ENCODE data around the gene UXS1. TPM values are rescaled to one million over a fixed set of nuclear protein-coding genes. Genes with fewer than 3 reads are reported as not detected.

The UXS1 gene
- total and polyA plus RNA-seq, 9 of the 15 experiments (the other 6 are each of a cell fraction or from before 2014, with no cell fraction given): 5.8 to 25.8 (median 15.0) TPM

DNA sequence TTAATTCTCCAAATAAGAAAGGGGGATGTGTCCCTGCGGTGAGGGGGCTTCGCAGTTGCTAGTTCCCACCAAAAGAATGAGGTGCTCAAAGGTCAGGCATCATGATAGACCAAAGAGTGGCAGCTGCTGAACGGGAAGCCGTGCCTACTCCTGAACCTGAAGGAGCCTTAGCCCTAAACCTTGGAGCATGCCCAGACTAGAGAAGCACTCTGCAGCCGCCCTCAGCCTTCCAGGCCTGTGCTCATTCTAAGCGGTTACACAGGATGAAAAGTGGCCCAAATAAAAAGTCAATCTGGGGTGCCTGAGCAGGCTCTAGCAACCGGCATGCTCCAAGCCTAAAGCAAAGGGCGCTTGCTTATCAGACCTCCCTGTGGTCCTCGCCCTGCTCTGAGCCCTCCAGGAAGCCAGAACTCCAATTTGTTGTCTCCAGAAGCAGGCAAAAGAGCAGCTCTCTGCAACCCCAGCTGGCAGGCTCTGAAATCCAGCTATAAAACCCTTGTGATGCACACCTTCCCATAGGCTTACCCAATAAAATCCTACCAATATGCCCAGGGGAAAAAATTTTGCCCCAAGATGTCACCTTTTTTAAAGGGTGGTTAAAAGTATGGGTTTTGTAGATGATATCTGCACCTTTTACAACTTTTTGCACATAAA is 17.5 kb downstream of the UXS1 start (continued):
- TF ChIP-seq, protein P1, sequence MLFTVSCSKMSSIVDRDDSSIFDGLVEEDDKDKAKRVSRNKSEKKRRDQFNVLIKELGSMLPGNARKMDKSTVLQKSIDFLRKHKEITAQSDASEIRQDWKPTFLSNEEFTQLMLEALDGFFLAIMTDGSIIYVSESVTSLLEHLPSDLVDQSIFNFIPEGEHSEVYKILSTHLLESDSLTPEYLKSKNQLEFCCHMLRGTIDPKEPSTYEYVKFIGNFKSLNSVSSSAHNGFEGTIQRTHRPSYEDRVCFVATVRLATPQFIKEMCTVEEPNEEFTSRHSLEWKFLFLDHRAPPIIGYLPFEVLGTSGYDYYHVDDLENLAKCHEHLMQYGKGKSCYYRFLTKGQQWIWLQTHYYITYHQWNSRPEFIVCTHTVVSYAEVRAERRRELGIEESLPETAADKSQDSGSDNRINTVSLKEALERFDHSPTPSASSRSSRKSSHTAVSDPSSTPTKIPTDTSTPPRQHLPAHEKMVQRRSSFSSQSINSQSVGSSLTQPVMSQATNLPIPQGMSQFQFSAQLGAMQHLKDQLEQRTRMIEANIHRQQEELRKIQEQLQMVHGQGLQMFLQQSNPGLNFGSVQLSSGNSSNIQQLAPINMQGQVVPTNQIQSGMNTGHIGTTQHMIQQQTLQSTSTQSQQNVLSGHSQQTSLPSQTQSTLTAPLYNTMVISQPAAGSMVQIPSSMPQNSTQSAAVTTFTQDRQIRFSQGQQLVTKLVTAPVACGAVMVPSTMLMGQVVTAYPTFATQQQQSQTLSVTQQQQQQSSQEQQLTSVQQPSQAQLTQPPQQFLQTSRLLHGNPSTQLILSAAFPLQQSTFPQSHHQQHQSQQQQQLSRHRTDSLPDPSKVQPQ (CRISPR knock-in tag; IDR thresholded peaks at IDR 0.05; ENCODE audit: borderline replicate concordance): no peak
- no peak for TF ChIP-seq ETV5 (CRISPR knock-in tag; IDR thresholded peaks at IDR 0.05; ENCODE audit: low read depth)

DNA sequence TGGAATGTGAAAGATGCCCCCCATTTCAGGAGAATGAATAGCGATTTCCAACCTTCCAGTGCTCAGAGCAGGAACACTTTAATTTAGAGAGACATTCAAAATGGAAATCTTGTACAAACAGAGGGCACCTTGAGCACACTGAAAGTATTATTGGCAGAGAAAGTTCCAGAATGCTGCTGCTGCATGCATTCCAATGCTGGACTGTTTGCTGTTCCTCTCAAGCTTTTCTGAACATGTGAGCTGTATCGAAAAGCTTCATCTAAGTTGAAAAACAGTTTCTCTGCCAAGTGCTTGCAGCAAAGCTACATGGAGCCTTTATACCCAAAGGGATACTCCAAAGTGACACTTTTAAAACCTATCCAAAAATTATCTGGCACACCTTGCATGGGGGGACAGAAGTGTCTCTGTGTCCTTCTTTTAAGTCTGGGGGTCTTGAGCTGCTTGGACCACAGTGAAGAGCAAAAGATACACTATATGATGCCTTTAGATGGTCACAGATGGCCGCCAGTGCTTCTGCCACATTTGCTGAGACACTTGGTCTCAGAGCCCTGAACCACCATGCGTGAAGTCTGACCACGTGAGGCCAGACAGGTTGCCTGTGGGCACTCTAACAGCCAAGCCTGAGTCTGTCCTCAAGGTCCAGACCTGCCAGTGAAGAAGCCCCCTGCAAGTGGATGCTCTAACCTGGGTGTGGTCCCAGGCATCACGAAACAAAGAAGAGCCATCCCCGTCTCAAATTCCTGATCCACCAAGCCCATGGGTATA is 18.8 kb downstream of the UXS1 start:
- Histone ChIP-seq H4K20me1 (replicated peaks; ENCODE audit: control insufficient read depth, insufficient read depth, low read length) (peaks cover 13% of the 10 kb centered on the region), H3K27me3 (ENCODE audit: control insufficient read depth in 2 of 2, insufficient read depth in 2 of 2, low read length in 2 of 2) (no peaks in the 10 kb centered on the region), H3K9ac (ENCODE audit: insufficient read depth in 1 of 2, low read depth in 2 of 2, low read length in 2 of 2) (no peak overlapping the region), H3K9me3 (replicated peaks; ENCODE audit: control insufficient read depth, insufficient read depth, low read depth, low read length) (no peaks in the 10 kb centered on the region), H3K4me3 (no peak overlapping the region), H3K36me3 (ENCODE audit: control insufficient read depth, insufficient read depth, low read length) (peaks cover 12% of the 10 kb centered on the region; the same call in 2 of the 3 replicates), H2AFZ (ENCODE audit: low read depth, low read length) (no peak overlapping the region), H3K9me1 (ENCODE audit: control insufficient read depth, insufficient read depth, low read length) (no peaks in the 10 kb centered on the region), H3K27ac (ENCODE audit: extremely low read depth, low read depth, low read length) (no peak overlapping the region), H3K4me1 (replicated peaks in 1 of 2; ENCODE audit: control insufficient read depth in 2 of 2, insufficient read depth in 2 of 2, low read length in 2 of 2) (peaks cover 0 to 6% of the 10 kb centered on the region in 2 experiments; a peak in 3 of 5 replicates), H3K4me2 (ENCODE audit: insufficient read depth, low read length) (no peak overlapping the region), H3K79me2 (ENCODE audit: control insufficient read depth, insufficient read depth, low read length) (peaks cover 47% of the 10 kb centered on the region)
- 89% methylated on average over 7 of the region's 7 CpGs for WGBS (ENCODE audit: insufficient coverage, low coverage, missing lambda C conversion rate)
- FAIRE-seq: no peak
- in situ Hi-C loops (cut with MboI): no loop called here
- CTCF ChIA-PET (ENCODE audit: low intra/inter-chr PET ratio): no interaction called here
- DNase-seq (ENCODE audit: extremely low read depth in 1 of 4, low spot score in 3 of 4): no peak
- POLR2A ChIA-PET: interaction anchor here (0.6 kb wide), 1 partner anchor 958 kb away, joined by 5 read pairs; no protein-coding TSS in a partner anchor
- intact Hi-C loops (cut with micrococcal nuclease): no loop called here
- ATAC-seq: no peak
- BruUV-seq (replicated peaks): no TSS peak
- no peak for TF ChIP-seq ZSCAN29 (IDR thresholded peaks at IDR 0.05)
- TF ChIP-seq LARP7 (IDR thresholded peaks at IDR 0.05): no peak
- TF ChIP-seq RB1 (IDR thresholded peaks at IDR 0.05; ENCODE audit: low read depth): no peak
- TF ChIP-seq, protein P2, sequence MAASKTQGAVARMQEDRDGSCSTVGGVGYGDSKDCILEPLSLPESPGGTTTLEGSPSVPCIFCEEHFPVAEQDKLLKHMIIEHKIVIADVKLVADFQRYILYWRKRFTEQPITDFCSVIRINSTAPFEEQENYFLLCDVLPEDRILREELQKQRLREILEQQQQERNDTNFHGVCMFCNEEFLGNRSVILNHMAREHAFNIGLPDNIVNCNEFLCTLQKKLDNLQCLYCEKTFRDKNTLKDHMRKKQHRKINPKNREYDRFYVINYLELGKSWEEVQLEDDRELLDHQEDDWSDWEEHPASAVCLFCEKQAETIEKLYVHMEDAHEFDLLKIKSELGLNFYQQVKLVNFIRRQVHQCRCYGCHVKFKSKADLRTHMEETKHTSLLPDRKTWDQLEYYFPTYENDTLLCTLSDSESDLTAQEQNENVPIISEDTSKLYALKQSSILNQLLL (CRISPR knock-in tag; IDR thresholded peaks at IDR 0.05; ENCODE audit: borderline replicate concordance): no peak
- TF ChIP-seq FUS (optimal IDR thresholded peaks at IDR 0.05; ENCODE audit: low read depth, low read length): no peak
- TF ChIP-seq NFYB (IDR thresholded peaks at IDR 0.05; ENCODE audit: extremely low read depth, insufficient read length): no peak
- TF ChIP-seq, protein P3, sequence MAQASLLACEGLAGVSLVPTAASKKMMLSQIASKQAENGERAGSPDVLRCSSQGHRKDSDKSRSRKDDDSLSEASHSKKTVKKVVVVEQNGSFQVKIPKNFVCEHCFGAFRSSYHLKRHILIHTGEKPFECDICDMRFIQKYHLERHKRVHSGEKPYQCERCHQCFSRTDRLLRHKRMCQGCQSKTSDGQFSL (CRISPR knock-in tag; IDR thresholded peaks at IDR 0.05): no peak
- TF ChIP-seq, protein P3 (tag; IDR thresholded peaks at IDR 0.05): no peak
- no peak for TF ChIP-seq ZNF232 (CRISPR knock-in tag; IDR thresholded peaks at IDR 0.05)
- no peak for TF ChIP-seq POLR2AphosphoS2 (IDR thresholded peaks at IDR 0.05; ENCODE audit: low read length)
- TF ChIP-seq PRPF4 (IDR thresholded peaks at IDR 0.05; ENCODE audit: insufficient read depth, low read depth, low read length, poor library complexity, severe bottlenecking): no peak
- no peak for TF ChIP-seq NR2C2 (CRISPR knock-in tag; IDR thresholded peaks at IDR 0.05)
- no peak for TF ChIP-seq NR2C2 (tag; IDR thresholded peaks at IDR 0.05)

Measured in K562 (cell line).